DOHH2 (cell line): Measurements from ENCODE around the gene CNIH2.

ENCODE experiments used
- H3F3A ChIP-seq: fragments of 200-600 bp; sonication (generic), shearing (Covaris generic); 2 replicates; pipeline ENCODE4 v1.6.0; 2016; ENCODE audit warnings: antibody characterized with exemption, mild to moderate bottlenecking; ENCODE audit not compliant: control insufficient read depth, insufficient read depth
- H3K27ac ChIP-seq: fragments of 200-600 bp; sonication (generic); 2 replicates; pipeline ENCODE4 v1.5.1; 2014; ENCODE audit warnings: low read depth, mild to moderate bottlenecking, low read length, moderate library complexity
- H3K27me3 ChIP-seq: fragments of 200-600 bp; sonication (generic); 2 replicates; pipeline ENCODE4 v1.6.1; 2014; ENCODE audit warnings: mild to moderate bottlenecking, low read length, mixed read lengths; ENCODE audit not compliant: control insufficient read depth
- H3K36me3 ChIP-seq: fragments of 200-600 bp; sonication (generic); 2 replicates; pipeline ENCODE4 v1.6.1; 2014; ENCODE audit warnings: mild to moderate bottlenecking, low read length, moderate library complexity, mixed read lengths; ENCODE audit not compliant: control insufficient read depth
- H3K4me1 ChIP-seq: fragments of 200-600 bp; sonication (generic); 2 replicates; pipeline ENCODE4 v1.6.1; 2014; ENCODE audit warnings: mild to moderate bottlenecking, low read length, mixed read lengths; ENCODE audit not compliant: control insufficient read depth
- H3K4me2 ChIP-seq: fragments of 200-600 bp; sonication (generic); 2 replicates; pipeline ENCODE4 v1.6.0; 2014; ENCODE audit warnings: mild to moderate bottlenecking, low read length, moderate library complexity
- H3K4me3 ChIP-seq: fragments of 200-600 bp; sonication (generic); 2 replicates; pipeline ENCODE4 v1.5.1; 2014; ENCODE audit warnings: mild to moderate bottlenecking, low read length, mixed read lengths
- H3K79me2 ChIP-seq: fragments of 200-600 bp; sonication (generic); 2 replicates; pipeline ENCODE4 v1.6.1; 2014; ENCODE audit warnings: mild to moderate bottlenecking, low read length, mixed read lengths; ENCODE audit not compliant: control insufficient read depth
- H3K9me2 ChIP-seq: fragments of 200-600 bp; sonication (generic); replicated peaks from 2 replicates; pipeline ENCODE4 v1.6.1; 2014; ENCODE audit warnings: mild to moderate bottlenecking, low read length, mixed read lengths; ENCODE audit not compliant: control insufficient read depth
- H3K9me3 ChIP-seq: fragments of 200-600 bp; sonication (generic); 2 replicates; pipeline ENCODE4 v1.6.1; 2014; ENCODE audit warnings: antibody characterized with exemption, low read length, mixed read lengths; ENCODE audit not compliant: control insufficient read depth, insufficient read depth
- H4K20me1 ChIP-seq: fragments of 200-600 bp; sonication (generic); 2 replicates; pipeline ENCODE4 v1.6.0; 2014; ENCODE audit warnings: low read depth, mild to moderate bottlenecking, antibody characterized with exemption, low read length, moderate library complexity; ENCODE audit not compliant: control insufficient read depth, insufficient read depth
- CTCF ChIP-seq: fragments of 200-600 bp; sonication (generic); IDR thresholded peaks from one replicate; pipeline ENCODE4 v1.5.1; 2014; ENCODE audit warnings: antibody characterized with exemption, mild to moderate bottlenecking, low read depth, low read length; ENCODE audit not compliant: poor library complexity, severe bottlenecking
- EZH2phosphoT487 ChIP-seq: fragments of 200-600 bp; sonication (generic); IDR thresholded peaks from 2 replicates; pipeline ENCODE4 v1.6.1; 2017; ENCODE audit warnings: borderline replicate concordance, mild to moderate bottlenecking, antibody characterized with exemption, low read length, moderate library complexity, mixed read lengths

The CNIH2 gene

GRCh38 chr11:66267379-66268243 is 10.4 kb upstream of the CNIH2 start:
- Histone ChIP-seq H3K27ac (peak overlapping the region; percentile 82), H4K20me1 (peaks cover 5% of the 10 kb centered on the region), H3K79me2 (peaks cover 26% of the 10 kb centered on the region), H3K27me3 (no peaks in the 10 kb centered on the region), H3K9me2 (no peaks in the 10 kb centered on the region), H3K4me1 (peaks cover 20% of the 10 kb centered on the region), H3K4me2 (peak overlapping the region; percentile 64), H3K9me3 (no peaks in the 10 kb centered on the region), H3F3A (peaks cover 5% of the 10 kb centered on the region), H3K4me3 (peak overlapping the region; percentile 96), H3K36me3 (peaks cover 73% of the 10 kb centered on the region)
- TF ChIP-seq EZH2phosphoT487 (no peak), CTCF (peak; percentile 17)

- no peaks in the 10 kb centered on the region for H3K27me3 ChIP-seq
- H4K20me1 ChIP-seq, result peaks cover 5% of the 10 kb centered on the region
- H3K9me3 ChIP-seq, result no peaks in the 10 kb centered on the region
- peak within 1 kb of the TSS; percentile 64 for H3K4me2 ChIP-seq
- H3F3A ChIP-seq, result peaks cover 5% of the 10 kb centered on the region
- peaks cover 26% of the 10 kb centered on the region for H3K79me2 ChIP-seq
- H3K36me3 ChIP-seq, result peaks cover 73% of the 10 kb centered on the region
- H3K9me2 ChIP-seq, result no peaks in the 10 kb centered on the region
- peak within 1 kb of the TSS; percentile 82 for H3K27ac ChIP-seq
- peak within 1 kb of the TSS; percentile 96 for H3K4me3 ChIP-seq
- TF ChIP-seq EZH2phosphoT487, result no peak
- TF ChIP-seq CTCF, result no peak
- peaks cover 20% of the 10 kb centered on the region for H3K4me1 ChIP-seq
Measured at GRCh38 chr11:66268244-66268951, 9.6 kb upstream of the CNIH2 start, which contains the start of gene RAB1B. Gene RAB1B, plus strand, starts transcription at chr11:66268639. Its CDS starts 41 bp downstream, at chr11:66268680.

GRCh38 chr11:66268952-66269905 is 8.7 kb upstream of the CNIH2 start:
- peaks cover 5% of the 10 kb centered on the region for H4K20me1 ChIP-seq
- H3K36me3 ChIP-seq, result peaks cover 72% of the 10 kb centered on the region
- no peaks in the 10 kb centered on the region for H3K9me3 ChIP-seq
- no peaks in the 10 kb centered on the region for H3K9me2 ChIP-seq
- H3K4me3 ChIP-seq, result peak overlapping the region; percentile 96
- H3K4me1 ChIP-seq, result peaks cover 20% of the 10 kb centered on the region
- H3F3A ChIP-seq, result peaks cover 5% of the 10 kb centered on the region
- peak overlapping the region; percentile 82 for H3K27ac ChIP-seq
- no peaks in the 10 kb centered on the region for H3K27me3 ChIP-seq
- no peak for TF ChIP-seq EZH2phosphoT487
- peak; percentile 38 for TF ChIP-seq CTCF
- peaks cover 26% of the 10 kb centered on the region for H3K79me2 ChIP-seq
- H3K4me2 ChIP-seq, result peak overlapping the region; percentile 64
